ES-I3 (cell line): Measurements from ENCODE around the gene CLDN20.
"Not testable (repeated sequence)": the region's sequence is repeated elsewhere in the genome, so short reads cannot be mapped to it uniquely, and the experiment has no call there.

Experiments
- H3K36me3 ChIP-seq: 2 replicates; pipeline ENCODE4 v1.6.1; 2013; ENCODE audit warnings: mild to moderate bottlenecking, low read length, control low read depth, moderate library complexity; ENCODE audit not compliant: insufficient read depth
- H3K4me1 ChIP-seq: 2 replicates; pipeline ENCODE4 v1.6.1; 2013; ENCODE audit warnings: mild to moderate bottlenecking, control low read depth, low read length; ENCODE audit not compliant: insufficient read depth
- H3K9ac ChIP-seq: 2 replicates; pipeline ENCODE4 v1.6.1; 2013; ENCODE audit warnings: low read depth, mild to moderate bottlenecking, low read length, moderate library complexity
- H3K9me3 ChIP-seq: 2 replicates; pipeline ENCODE4 v1.6.1; 2013; ENCODE audit warnings: mild to moderate bottlenecking, low read length, moderate library complexity; ENCODE audit not compliant: control insufficient read depth, insufficient read depth

Gene CLDN20

DNA sequence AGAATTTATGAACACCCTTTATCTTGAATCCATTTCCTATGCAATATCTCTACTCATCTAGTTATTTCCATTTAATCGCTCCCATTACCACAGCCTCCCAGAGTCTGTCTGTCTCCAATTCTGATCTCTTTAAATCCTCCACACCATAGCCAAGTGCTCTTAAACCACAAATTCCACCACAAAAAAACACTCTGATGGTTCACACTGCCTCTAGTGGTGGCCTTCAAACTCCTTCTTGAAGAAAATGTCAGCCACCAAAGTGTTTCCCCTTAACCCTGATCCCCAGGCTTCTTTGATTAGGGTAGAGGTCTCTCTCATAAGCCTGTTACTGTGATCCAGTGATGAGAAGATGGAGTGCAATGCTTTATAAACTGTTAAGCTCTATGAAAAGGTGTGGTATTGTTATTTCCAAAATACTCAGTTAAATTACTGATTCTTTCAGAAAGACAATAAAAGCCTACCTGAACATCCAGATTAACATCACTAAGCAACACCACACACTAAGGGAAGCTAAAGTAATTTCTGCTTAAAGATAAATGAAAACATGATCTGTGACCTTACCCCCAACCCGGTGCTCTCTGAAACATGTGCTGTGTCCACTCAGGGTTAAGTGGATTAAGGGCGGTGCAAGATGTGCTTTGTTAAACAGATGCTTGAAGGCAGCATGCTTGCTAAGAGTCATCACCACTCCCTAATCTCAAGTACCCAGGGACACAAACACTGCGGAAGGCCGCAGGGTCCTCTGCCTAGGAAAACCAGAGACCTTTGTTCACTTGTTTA is 4.5 kb downstream of the CLDN20 start:
- H3K9ac ChIP-seq, H3K36me3 ChIP-seq, H3K9me3 ChIP-seq: not testable (repeated sequence)
- peaks cover 28% of the 10 kb centered on the region; the same call in 1 of the 2 replicates for H3K4me1 ChIP-seq

DNA sequence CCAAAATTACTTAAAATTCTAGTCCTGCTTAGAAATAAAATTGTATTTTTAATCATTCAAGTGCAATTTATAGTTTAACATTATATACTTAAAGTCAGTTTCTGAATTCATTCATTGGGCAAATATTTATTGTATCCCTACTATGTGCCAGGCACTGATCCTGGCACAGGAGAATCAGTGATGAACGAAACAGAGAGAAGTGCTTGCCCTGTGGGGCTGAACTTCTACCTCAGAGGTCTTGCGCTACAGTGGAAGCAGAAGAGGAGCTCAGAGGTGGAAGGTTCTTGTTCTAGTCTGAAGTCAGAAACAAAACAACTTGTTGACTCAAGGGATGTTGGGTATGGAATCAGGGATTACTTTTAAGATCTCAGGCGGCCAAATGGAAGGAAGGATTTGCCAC is 6.0 kb downstream of the CLDN20 start:
- Histone ChIP-seq H3K9me3 (no peaks in the 10 kb centered on the region), H3K4me1 (peaks cover 32% of the 10 kb centered on the region), H3K9ac (no peak overlapping the region), H3K36me3 (peaks cover 2% of the 10 kb centered on the region; the same call in 1 of the 2 replicates)

DNA sequence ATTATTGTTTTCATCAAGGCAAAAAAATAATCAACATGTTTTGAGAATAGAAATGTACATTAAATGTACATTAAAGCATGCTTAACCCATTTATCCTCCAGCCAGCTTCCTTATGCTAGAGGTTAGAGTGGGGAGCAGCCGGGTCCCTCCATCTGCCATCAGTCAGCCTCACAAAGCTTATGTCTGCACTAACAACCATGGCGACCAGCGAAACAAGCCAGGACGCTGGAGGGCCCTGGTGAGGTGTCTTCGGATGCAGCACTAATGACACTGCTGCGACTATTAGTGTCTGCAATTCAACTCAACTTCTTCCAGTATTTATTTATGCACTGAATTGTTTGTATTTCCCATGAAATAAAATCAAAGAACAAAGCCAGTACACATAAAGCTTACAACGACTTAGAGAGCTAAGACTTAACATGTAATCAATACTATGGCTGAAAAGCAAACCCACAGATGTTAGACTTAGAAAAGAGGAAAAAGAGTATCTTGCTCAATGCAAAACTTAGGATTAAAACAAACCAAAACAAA is 6.8 kb downstream of the CLDN20 start:
- H3K4me1 ChIP-seq: peaks cover 27% of the 10 kb centered on the region
- no peaks in the 10 kb centered on the region for H3K9me3 ChIP-seq
- H3K9ac ChIP-seq: no peak overlapping the region
- H3K36me3 ChIP-seq: peaks cover 2% of the 10 kb centered on the region; the same call in 1 of the 2 replicates

DNA sequence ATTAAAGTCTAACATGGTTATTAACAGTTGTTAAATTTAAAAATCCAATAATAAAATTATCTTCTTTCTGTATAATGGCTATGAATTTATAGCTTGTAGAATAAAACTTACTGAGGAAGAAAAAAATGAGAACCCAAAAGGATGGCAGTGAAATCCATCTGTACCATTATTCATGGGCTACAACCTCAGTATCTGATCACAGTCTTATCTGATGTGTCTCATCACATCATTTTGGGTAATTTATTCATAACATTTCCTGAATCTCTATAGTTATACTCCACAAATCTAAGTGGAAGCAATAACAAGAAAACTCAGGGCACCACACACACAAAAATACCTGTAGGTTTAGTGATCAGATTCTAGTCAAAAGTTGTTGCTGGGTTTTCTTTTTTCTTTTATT is 7.3 kb downstream of the CLDN20 start:
- no peaks in the 10 kb centered on the region for H3K9me3 ChIP-seq
- H3K4me1 ChIP-seq: peaks cover 27% of the 10 kb centered on the region
- H3K9ac ChIP-seq: no peak overlapping the region
- peaks cover 2% of the 10 kb centered on the region; the same call in 1 of the 2 replicates for H3K36me3 ChIP-seq

DNA sequence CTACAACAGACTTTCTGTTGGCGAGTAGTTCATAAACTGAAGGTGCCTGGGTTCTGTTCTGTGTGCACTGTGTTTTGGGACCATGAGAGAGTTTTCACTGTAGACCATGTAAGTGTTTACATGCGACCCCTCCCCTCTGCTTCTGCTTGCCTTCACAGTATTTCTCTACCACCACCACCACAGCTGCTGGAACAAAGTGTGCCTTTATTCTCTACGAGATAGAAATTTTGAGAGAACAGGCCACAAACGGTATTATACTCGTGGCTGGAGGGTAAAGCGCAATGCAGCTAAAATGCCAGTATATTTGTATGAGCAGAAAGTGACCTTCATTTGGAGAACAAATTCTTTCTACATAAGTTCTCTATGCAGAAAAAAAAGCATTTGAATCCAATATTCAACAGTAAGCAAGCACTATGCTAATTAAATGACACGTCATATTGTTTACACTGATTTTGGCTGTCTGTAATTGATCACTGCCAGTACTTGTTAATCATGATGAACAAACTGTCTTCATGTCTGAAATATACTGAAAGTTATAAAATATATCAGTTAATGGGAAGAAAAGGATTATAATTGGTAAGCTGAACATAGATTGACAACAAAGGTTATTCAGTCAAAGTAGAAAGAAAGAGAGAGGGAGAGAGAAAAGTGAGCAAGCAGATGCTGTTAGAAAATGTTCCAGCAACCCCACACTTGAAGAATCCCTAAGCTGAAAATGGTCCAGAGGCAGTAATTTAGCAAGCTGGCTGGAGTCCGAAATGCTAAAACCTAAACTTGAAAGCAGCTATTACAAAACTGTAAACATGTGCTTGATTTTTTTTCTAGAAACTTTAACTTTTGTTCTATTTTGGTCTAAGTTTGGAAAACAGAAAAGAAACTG is 8.8 kb downstream of the CLDN20 start:
- Histone ChIP-seq H3K4me1 (peaks cover 27% of the 10 kb centered on the region), H3K9me3 (no peaks in the 10 kb centered on the region), H3K9ac (no peak overlapping the region), H3K36me3 (no peaks in the 10 kb centered on the region)

DNA sequence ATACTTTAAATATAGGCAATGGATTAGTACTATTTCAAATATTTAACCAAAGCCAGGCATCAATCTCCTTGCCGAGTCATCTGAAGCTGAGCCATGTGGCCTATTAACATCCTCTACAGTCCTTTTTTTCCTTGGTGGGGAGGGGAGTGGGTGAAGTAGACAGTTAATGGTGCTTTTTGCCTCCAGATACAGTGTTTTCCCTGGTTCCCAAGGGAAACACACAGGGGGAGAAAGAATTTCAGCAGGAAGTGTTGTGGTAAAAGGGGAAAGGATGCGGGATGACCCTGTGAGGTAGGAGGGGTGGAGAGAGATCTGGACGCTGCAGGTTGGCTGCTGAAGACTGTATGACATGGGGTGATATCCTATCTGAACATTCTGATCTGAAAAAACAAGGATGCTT is 9.6 kb downstream of the CLDN20 start:
- Histone ChIP-seq H3K9ac (no peak overlapping the region), H3K36me3 (no peaks in the 10 kb centered on the region), H3K4me1 (peaks cover 29% of the 10 kb centered on the region), H3K9me3 (no peaks in the 10 kb centered on the region)

DNA sequence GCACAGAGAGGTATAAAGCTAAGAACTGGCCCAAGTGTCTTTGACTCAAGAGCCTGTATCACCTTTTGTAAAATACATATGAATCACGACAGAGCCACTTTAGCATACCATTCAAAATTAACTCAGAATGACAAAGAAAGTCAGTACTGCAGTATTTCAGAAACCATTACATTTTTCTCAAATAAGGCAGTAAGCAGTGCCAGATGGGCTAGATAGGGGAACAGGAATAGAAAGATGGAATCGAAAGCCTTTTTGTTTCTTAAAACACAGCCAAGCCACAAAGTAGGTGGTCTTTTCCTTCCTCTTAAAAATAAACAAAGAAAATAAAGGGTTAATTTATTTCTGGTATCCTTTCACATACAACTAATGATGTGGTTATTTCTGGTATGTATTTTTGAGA is 10.3 kb downstream of the CLDN20 start:
- H3K4me1 ChIP-seq: peaks cover 29% of the 10 kb centered on the region
- no peaks in the 10 kb centered on the region for H3K9me3 ChIP-seq
- H3K36me3 ChIP-seq: no peaks in the 10 kb centered on the region
- no peak overlapping the region for H3K9ac ChIP-seq

DNA sequence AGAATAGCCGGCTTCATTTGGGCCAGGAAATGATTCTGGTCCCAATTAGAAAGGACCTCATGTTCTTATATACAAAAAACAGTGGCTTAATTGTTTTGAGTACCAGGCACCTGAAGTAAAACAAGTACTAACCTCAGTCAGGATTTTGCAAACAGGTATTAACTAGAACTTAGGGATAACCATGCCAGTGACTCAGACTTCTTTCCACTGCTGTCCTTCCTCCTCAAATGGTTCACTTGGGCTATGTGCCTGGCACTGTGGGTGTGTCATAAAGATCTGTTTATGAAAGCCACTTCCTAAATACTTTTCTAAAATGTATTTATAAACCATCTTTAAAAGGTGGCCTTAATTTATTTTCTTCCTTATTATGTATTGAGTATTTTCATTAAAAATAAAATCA is 10.7 kb downstream of the CLDN20 start:
- Histone ChIP-seq H3K36me3 (no peaks in the 10 kb centered on the region), H3K4me1 (peaks cover 29% of the 10 kb centered on the region), H3K9ac (no peak overlapping the region), H3K9me3 (no peaks in the 10 kb centered on the region)

DNA sequence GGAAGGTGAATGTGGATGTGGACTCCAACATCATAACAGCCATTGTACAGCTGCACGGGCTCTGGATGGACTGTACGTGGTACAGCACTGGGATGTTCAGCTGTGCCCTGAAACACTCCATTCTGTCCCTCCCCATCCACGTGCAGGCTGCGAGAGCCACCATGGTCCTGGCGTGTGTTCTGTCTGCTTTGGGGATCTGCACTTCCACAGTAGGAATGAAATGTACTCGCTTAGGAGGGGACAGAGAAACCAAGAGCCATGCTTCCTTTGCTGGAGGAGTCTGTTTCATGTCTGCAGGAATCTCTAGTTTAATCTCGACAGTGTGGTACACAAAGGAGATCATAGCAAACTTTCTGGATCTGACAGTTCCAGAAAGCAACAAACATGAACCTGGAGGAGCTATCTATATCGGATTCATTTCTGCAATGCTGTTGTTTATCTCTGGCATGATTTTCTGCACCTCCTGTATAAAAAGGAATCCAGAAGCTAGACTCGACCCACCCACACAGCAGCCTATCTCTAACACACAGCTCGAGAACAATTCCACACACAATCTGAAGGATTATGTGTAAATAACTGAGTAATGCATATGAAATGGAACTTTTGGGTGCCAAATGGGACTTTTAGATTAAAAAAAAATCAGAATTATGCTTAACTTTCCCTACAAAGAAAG is 12.1 kb downstream of the CLDN20 start:
- Histone ChIP-seq H3K36me3 (no peaks in the 10 kb centered on the region), H3K4me1 (peaks cover 29% of the 10 kb centered on the region), H3K9ac (no peak overlapping the region), H3K9me3 (no peaks in the 10 kb centered on the region)

DNA sequence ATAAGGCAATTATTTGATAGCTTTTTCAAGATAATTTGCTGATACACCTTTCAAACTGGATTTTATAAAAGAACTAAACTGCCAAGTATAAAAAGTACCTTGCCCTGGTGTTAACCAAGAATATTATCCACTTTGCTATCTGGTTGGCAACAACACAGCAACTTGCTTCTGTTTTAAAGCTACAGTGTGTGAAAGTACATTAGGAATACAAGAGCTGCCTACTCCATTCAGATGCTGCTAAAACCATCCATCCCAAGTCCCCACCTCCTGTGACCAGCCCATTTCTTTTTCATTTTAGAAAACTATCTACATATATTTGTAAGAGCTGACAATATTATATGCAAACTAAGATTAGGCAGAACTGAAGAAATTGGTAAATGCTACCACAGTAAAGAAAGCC is 12.8 kb downstream of the CLDN20 start:
- Histone ChIP-seq H3K4me1 (peaks cover 29% of the 10 kb centered on the region), H3K9me3 (no peaks in the 10 kb centered on the region), H3K36me3 (no peaks in the 10 kb centered on the region), H3K9ac (no peak overlapping the region)

DNA sequence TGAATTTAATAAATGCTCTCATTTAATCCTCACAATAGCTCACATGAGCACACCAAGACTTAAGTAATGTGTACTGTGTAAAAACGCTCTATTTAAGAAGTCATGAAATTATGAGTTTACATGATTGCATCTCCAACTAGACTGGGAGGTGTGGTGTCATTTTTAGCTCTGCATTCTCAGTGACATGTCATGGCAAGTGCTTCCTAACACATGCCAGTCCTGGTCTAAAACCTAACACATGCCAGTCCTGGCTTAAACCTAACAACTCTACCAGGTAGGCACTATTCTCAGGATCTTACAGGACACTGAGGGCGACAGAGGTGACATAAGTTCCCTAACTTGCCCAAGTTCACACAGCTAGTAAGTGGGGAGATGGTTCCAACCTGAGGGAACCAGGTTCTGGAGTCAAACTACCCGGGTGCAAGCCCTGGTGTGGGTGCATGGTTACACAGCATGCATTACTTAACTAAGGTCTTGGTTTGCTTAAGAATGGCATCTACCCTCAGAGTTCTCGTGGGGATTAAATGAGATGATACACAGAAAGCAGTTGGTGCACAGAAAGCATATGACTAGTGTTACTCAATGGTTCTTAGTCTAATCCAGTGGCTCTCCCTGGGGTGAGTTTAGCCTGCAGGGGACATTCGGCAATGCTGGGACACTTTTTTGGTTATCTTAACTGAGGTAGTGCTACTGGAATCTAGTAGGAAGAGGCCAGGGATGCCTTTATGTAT is 14.7 kb downstream of the CLDN20 start:
- H3K9ac ChIP-seq: no peak overlapping the region
- peaks cover 13% of the 10 kb centered on the region for H3K4me1 ChIP-seq
- H3K36me3 ChIP-seq: no peaks in the 10 kb centered on the region
- no peaks in the 10 kb centered on the region for H3K9me3 ChIP-seq

DNA sequence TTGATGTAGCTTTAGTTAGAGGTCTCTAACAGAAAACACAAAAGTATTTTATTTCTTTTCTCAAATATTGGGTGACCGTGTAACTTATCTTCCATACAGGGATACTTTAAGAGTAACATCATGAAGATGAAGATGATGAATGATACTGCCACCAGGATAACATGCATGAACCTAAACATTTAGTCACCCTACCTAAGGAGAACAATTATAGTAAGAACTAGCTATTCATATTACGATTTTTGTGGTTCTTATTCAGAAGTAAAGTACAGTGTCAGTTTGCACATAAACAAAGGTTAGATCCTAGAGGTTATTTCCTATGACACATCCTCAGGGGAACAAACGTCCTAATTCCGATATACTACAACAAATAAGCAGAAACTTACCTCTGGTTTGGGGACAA is 21.0 kb downstream of the CLDN20 start:
- Histone ChIP-seq H3K9me3 (no peaks in the 10 kb centered on the region), H3K9ac (no peak overlapping the region), H3K4me1 (no peaks in the 10 kb centered on the region), H3K36me3 (0 out of 2 replicates have a peak, but pooled peaks cover 3% of the 10 kb centered on the region)

DNA sequence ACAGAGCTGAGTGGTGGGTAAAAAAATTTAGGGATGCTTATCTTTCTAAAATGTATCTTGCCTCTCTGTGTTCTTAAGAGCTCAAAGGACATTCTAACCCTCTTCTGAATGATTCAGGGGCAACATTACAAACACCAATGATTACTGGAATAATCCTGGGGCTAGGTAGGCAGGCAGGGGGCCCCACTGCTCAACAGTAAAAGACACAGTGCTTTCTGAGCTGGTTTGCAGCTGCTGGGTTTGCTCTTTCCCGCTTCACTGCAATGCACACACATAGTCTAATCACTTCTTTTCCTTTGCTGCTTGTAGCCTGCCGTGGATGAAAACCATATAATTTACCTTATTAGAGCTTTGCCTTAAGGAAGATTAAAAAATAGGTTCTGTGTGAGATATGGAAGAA is 23.9 kb downstream of the CLDN20 start:
- no peak overlapping the region for H3K9ac ChIP-seq
- no peaks in the 10 kb centered on the region; the same call in 1 of the 2 replicates for H3K4me1 ChIP-seq
- no peaks in the 10 kb centered on the region for H3K9me3 ChIP-seq
- peaks cover 9% of the 10 kb centered on the region; the same call in 1 of the 2 replicates for H3K36me3 ChIP-seq

DNA sequence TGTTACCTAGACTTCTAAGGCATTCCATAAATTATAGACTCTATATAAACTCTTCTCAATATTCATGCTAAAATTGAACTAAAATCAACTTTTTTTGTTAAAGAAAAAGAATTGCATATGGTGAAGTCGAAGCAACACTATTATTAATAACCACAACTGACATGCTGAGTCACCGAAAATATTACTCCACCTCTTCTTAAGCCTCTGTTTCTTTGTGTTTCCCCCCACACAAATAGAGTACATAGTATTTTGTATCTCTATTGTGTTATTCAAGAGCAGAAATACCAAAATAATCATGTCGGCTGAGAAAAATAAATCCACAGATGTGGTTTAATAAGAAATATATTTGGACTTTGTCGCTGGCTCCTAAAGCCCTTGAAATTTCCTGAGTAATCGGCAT is 26.7 kb downstream of the CLDN20 start:
- no peak overlapping the region for H3K9ac ChIP-seq
- peaks cover 11% of the 10 kb centered on the region for H3K36me3 ChIP-seq
- H3K9me3 ChIP-seq: no peaks in the 10 kb centered on the region
- no peaks in the 10 kb centered on the region; the same call in 1 of the 2 replicates for H3K4me1 ChIP-seq
